Activated effector memory CD4-positive, alpha-beta T cell treated with Interleukin-2 at 50 U/mL for 16 hours (primary cell): ENCODE data around the gene NIPAL3.
A peak's percentile ranks its signal among the peaks of the same experiment; 100 is the strongest.
"Not testable (repeated sequence)": the region's sequence is repeated elsewhere in the genome, so short reads cannot be mapped to it uniquely, and the experiment has no call there.

Source experiments
- DNase-seq: peaks from one replicate; pipeline ENCODE4 v3.0.0-alpha.2; 2020

The NIPAL3 gene

DNA sequence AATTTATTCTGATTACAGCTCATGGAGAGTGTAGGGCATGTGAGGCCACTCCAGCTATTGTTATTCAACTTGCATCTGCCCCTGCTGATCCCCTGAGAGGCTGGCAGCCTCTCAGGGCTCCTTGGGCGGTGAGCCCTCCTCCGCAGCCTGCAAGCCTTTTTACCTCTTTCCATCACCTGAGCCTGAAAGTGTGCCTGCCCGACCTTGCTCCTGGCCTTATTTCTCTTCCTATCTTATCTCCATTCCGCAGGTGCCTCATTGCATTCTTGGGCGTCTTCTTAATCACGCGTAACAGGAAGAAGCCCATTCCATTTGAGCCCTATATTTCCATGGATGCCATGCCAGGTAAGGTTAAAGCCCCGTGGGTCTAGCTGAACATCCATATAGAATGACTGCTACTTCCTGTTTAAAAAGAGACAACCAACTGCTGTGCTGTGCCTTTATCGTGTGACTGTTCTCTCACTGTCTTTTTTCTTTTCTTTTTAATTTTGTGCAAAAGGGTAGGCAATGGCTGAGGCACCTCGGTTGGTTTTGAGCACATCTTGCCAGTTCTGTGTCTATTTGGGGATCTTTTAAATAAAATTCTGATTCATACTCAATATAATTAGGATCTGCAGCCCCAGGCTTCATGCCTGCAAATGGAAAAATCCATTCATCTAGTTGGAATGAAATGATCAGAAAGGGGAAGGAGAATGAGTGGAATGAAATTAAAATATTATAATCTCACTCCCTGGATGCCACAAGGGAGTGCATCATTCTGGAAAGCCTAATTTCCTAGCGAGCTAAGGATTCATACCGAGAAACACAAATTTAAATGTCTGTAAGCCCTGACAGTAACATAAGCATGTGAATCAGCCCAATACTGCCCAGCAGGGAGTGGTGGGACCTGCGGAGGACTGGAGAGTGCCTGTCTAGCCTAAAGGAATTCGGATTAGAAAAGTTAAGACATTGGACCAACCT, 48.5 kb downstream of the NIPAL3 start:
- no peak for DNase-seq

DNA sequence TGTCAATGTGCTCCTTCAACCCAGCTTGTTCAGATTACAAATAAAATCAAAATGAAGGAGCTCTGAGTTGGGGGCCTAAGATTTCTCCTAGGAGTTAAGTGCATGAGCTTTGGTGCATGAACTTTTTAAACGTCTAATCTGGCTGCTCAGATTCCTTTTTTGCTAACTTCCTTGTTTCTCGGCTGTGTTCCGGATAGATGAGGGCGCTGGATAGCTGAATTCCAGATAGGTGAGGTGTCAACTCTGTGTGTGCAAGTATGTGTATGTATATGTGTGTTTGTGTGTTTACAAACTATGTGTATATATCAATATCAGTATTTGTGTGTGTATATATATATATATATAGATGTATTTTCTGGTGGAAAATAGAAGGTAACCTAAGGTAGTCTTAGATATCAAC, 49.5 kb downstream of the NIPAL3 start:
- no peak for DNase-seq

DNA sequence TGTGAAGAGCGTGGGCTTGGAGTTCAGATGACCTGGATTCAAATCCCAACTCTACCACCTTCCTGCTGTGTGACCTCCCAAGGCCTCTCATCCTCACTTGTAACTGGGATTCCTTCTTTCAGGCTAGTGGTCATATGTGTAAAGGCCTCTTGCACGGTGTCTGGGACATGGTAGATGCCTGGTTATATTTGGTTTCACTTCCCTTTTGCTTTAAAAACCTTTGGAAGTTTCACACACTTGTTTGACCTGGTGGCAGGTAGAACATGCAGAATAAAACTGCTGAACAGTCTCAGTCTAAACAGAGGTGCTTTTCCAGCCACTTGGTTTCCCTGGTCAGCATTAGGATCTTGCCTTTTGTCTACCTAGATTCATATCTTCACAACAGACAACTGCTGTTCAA, 50.0 kb downstream of the NIPAL3 start:
- no peak for DNase-seq

GRCh38 chr1:24468685-24469316, 53.2 kb downstream of the NIPAL3 start:
- no peak for DNase-seq

GRCh38 chr1:24470592-24470991, 55.0 kb downstream of the NIPAL3 start:
- no peak for DNase-seq

DNA sequence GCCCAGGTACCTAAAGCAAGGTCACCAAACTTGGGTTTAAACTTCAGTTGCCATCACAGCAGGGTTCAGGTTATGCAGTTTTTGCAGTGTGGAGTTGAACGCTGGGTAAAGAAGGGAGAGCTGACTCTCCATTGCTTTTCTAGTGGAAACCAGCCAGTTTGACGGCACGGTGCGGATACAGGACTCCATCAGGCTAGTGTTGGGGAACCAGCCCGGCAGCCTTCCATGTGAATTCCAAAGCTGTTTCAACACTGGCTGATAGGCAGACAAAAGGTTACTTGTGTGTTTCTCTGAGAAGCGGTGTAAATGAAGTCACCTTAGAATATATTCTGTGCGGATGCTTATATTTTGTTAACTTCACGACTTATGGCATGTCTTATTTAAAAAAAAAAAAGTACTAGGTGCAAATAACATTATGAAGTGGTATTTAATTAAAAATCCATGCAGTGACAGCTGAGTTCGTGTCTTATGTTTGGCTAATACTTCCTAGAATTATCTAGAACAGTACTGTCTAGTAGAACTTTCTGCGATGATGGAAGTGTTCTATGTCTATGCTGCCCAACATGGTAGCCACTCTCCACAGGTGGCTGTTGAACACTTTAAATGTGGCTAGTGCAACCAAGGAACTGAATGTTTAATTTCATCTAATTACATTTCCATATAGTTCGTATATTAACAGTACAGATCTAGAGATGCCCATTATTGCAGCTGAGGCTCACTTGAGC, 57.1 kb downstream of the NIPAL3 start:
- no peak for DNase-seq

GRCh38 chr1:24474193-24474592, 58.6 kb downstream of the NIPAL3 start:
- no peak for DNase-seq

DNA sequence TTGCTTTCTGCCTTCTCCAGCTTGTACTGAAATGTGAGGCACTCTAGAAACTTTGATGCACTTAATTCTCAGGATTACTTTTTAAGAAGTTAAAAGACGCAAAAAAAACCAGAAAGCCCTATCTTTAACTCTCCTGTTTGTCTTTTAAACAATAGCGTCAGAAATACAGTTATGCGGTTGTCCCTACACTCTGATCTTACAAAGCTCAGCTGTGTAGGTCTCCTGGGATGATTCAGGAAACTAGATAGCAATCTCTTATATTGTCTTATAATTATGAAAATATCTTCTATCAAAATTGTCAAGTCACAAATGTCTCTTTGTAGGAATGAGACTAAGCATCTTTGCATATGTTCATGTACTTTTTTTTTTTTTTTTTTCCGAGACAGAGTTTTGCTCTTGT, 60.1 kb downstream of the NIPAL3 start:
- no peak for DNase-seq

DNA sequence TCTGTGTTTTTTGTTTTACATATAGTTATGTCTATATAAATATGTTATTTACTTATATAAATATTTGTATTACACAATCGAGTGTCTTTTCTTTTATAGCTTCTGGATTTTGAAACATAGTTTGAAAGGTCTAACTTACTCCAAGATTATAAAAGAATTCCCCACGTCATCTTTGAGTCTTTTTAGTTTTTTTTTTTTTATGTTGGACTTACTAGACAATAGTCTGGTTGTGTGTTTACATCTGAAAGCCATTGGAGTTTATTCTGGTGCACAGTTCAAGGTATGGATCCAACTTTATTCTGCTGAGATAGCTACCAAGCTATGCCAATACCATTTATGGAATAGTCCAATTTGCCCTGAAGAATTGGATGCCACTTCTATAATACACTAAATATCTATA, 61.0 kb downstream of the NIPAL3 start:
- DNase-seq: no peak

- DNase-seq: no peak
Measured at GRCh38 chr1:24477309-24477708, 61.7 kb downstream of the NIPAL3 start.

GRCh38 chr1:24481101-24481500, 65.5 kb downstream of the NIPAL3 start:
- DNase-seq: peak; percentile 13

DNA sequence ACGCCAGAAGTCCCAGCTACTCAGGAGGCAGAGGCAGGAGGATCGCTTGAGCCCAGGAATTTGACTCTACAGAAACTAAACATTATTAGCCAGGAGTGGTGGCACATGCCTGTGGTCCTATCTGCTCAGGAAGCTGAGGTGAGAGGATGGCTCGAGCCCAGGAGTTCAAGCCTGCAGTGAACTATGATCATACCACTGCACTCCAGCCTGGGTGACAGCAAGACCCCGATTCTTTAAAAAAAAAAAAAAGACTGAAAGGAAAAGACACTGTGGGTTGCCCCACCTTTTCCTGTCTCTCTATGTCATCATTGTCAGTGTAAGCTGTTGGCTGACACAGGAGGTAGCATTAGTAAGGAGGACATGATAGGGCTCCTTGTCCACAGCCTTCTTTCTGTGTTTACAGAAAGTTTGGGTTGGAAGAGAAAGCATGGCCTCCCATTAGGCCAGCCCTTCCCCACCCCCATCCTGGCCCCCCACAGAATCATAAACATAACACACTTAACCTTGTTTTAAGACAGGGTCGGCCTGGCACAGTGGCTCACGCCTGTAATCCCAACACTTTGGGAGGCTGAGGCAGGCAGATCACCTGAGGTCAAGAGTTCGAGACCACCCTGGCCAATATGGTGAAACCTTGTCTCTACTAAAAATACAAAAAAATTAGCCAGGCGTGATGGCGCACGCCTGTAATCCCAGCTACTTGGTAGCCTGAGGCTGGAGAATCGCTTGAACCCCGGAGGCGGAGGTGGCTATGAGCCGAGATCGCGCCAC, 66.4 kb downstream of the NIPAL3 start:
- DNase-seq: peak; percentile 11

- no peak for DNase-seq
Measured at GRCh38 chr1:24483441-24483840, 67.8 kb downstream of the NIPAL3 start.

DNA sequence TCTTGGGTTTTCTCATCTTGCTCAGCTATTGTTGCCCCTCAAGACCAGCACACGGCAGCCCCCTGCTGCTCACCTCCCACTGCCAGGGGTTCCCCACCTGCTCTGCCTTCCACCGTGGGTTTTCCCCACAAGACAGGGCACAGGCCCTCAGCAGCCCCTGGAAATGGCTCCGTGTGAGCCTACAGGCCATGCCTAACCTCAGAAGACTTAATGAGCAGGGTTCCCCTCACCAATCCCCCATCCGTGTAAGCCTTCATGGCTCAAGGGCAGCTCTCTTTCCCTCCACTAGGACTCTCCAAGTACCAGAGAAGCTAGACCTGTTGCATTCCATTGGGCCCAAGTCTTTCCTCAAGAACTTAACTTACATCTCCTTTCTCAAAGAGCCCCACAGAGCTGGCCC, 68.6 kb downstream of the NIPAL3 start:
- no peak for DNase-seq

DNA sequence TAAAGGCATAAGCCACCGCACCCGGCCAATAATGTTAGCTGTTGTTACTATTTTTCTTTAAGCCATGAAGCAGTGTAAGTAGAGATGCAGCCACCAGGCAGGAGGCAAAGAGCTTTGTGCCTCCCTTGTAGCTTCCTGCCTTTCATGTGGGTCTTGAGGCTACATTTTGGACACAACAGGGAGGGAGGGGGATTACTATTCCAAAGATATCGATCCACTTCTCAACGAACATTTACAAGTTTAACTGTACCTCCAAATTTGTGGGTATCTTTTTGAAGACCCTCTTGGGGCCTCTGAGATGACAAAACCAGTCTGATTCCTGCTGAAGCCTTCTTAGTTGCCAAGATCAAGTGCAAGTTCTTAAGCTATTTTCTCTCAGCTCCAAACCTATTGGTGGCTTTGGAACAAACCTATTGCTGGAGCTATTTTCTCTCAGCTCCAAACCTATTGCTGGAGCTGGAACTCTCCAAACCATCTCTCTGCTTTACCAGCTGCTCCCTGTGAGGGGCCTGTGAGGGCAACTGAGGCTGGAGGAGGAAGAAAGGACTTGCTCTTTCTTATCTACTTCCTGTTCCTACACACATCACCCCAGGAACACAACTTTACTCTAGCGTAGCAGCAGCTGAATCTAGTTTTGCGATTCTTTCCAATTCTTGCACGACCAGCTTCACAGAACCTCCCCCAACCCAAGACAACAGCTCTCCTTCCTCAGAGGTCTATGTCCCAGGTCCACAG, 70.9 kb downstream of the NIPAL3 start:
- no peak for DNase-seq

- no peak for DNase-seq
Measured at GRCh38 chr1:24487455-24487854, 71.9 kb downstream of the NIPAL3 start.

GRCh38 chr1:24488159-24488558, 72.6 kb downstream of the NIPAL3 start:
- not testable (repeated sequence) for DNase-seq

GRCh38 chr1:24489674-24490073, 74.1 kb downstream of the NIPAL3 start:
- DNase-seq: no peak

DNA sequence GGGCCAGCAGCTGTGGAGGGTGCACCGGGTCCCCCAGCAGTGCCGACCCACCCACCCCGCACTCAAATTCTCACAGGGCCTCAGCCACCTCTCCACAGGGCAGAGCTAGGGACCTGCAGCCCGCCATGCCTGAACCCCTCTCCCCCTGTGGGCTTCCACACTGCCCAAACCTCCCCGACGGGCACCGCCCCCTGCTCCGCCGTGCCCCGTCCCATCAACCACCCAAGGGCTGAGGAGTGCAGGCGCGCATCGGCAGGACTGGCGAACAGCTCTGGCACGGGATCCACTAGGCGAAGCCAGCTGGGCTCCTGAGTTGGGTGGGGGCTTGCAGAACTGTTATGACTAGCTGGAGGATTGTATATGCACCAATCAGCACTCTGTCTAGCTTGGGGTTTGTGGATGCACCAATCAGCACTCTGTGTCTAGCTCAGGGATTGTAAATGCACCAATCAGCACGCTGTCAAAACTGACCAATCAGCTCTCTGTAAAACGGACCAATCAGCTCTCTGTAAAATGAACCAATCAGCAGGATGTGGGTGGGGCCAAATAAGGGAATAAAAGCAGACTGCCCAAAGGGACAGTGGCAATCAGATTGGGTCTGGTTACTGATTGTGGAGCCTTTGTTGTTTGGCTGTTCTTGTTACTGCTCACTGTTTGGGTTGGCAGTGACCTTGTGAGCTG, 74.6 kb downstream of the NIPAL3 start:
- DNase-seq: no peak

DNA sequence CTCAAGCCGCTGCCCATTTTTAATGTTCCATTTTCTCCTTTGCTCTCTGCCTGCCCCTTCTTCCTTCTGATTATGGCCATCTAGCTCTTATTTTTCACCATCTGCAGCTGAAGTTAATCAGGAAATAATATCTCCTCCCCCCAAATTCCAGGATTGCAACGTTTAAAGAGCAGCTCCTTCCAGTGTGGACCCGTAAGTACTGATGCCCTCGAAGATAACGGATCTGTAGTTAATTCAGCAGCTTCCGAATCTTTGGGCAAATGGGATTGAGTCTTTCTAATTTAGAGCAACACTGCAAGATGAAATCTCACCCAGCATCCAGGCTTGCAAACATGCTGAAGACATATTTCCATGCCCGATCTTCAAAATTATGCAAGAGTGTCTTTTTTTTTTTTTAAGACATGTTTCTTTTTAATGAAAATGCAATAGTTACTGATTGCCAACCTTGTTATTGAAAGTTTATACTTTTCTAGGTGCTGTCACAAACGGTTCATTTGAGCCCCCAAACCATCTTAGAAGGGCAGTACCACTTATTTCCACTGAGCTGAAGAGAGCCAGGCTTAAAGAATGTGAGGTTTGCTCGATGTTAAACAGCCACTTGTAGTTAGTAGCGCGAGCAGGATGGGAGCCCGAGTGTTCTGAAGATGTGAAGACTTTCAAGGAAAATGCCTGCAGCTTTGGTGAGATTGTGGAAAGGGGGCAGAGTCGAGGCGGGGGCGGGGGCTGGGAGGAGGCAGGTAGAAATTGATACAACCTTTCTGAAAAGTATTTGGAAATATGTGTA, 76.2 kb downstream of the NIPAL3 start:
- no peak for DNase-seq

DNA sequence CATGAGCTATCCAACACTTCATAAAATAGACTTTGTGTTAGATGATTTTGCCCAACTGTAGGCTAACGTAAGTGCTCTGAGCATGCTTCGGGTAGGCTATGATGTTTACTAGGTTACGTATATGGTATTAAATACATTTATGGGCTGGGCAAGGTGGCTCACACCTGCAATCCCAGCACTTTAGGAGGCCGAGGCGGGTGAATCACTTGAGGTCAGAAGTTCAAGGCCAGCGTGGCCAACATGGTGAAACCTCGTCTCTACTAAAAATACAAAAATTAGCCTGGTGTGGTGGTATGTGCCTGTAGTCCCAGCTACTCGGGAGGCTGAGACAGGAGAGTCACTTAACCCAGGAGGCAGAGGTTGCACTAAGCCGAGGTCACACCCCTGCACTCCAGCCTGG, 77.3 kb downstream of the NIPAL3 start:
- DNase-seq: not testable (repeated sequence)
